HG02973 (cell line): Measurements from ENCODE around the gene PIMREG.
"Not testable (repeated sequence)": the region's sequence is repeated elsewhere in the genome, so short reads cannot be mapped to it uniquely, and the experiment has no call there.

Experiments used
- ATAC-seq: cut with Tn5 transposase; IDR thresholded peaks from one replicate; pipeline ENCODE4 v1.9.1; 2021; ENCODE audit warnings: moderate library complexity; ENCODE audit not compliant: unreplicated experiment

Gene PIMREG

DNA sequence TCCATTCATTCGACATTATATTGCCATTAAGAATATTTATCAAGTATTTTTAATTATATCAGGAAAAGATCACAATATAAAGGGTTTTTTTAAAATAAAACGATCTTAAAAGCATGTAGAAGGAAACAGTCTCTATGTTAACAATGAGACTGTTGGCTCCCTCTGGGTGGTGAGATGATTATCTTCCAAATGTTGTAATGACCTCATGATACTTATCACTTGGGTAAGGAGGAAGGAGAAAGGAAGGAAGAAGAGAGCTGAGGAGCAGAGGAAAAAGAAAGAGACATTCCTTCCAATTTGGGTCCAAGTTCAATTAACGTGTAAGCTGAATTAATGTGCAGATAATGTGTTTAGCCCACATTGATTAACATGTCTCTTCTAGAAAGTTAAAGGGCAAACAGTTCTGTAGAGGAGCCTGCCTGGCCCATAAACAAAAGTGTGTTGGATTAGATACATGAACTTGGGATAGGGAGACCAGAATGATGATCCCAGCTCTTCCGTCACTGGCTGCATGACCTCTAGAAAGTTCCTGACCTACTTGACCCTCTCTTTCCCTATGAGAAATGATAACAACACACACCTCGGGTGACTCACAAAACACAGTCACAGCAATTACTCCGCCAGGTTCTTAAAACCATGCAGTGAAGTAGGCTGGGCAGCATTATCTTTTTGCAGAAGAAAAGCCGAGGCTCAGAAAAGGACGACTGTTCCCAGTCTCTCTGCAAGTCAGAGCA is 32.0 kb downstream of the PIMREG start:
- no peak for ATAC-seq

DNA sequence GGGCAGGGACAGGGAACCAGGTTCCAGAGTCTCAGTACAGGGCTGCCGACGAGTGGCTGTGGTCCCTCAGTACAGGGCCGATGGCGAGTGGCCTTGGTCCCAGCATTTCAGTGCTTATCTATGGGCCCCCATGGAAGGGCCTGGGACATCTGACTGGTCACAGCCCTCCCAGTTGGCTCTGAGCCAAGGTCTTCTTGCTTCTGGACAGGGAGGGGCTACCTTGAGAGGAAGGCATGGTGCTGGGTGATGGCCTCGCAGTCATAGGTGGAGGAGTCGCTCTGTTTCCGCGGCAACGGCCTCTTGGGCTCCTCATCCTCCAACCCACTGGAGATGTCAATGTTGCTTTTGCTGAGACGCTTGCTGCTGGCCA is 32.5 kb downstream of the PIMREG start:
- no peak for ATAC-seq

DNA sequence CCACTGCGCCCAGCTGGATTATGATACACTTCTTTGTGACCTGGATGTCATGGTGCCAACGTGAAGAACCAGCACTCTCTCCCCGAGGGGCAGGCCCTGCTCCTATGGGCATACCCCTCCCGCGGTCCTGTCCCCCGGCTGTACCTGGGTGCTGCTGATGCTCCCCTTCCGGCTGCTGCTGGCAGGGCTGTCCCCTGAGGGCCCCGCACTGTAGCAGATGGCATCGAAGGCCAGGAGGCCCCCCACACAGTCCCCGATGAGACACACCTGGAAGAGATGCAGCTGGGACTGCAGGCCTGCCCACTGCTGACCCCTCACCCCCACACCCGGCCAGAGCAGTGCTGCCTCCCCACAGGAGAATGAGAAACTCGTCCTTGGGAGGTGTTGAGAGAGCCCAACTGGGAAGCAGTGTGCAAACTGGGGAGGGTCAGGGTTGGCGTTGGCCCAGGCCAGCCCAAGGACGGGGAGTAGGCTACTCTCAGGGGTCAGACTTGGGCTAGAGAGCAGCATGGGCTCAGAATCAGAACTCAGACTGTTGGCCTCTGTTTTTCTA is 33.7 kb downstream of the PIMREG start:
- no peak for ATAC-seq

DNA sequence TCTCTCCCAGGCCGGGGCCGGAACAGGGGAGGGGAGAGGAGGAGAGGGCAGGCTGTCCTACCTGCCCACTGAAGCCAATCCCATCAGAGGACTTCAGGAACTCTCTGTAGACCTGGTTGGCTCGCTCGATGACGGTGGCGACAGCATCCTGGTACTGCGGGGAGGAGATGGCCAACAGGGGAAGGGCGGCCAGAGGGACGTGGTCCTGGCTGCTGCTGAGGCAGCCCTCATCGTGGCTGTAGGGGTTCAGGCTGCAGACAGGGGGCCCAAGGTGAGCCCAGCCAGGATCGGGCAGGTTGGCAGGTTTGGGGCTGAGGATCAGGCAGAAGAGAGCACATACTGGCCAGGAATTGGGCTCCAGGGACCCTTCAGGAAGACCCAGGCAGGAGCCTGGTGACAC is 34.2 kb downstream of the PIMREG start:
- no peak for ATAC-seq

DNA sequence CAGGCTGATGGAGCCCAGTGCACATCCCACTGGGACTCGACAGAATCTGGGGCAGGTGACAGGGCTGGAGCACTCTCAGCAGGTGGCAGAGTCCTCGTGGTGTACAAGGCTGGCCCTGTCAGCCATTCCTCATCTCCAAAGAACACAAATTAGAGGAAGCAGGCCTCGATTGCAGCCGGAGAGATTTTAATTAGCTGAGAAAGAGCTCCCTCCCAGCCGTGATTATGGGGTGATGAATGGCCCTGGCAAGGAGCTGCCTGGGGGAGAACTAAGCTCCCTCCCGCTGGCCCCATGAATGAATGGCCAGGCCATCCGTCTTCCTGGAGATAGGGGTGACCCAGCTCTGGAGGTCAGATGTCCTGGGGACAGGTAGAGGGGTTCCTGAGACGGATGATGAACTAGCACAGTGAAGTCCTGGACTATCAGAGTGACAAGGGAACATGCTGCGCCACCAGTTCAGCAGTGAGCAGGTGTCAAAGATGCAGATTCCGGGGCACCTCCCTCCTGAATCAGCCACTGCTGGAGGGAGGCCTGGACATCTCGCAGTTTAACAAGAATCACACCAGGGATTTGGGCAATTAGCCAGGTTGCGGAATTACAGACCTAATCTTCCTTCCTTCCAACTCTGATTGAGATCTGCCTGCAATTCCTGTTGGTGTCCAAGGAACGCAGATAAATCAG is 35.5 kb downstream of the PIMREG start:
- no peak for ATAC-seq

DNA sequence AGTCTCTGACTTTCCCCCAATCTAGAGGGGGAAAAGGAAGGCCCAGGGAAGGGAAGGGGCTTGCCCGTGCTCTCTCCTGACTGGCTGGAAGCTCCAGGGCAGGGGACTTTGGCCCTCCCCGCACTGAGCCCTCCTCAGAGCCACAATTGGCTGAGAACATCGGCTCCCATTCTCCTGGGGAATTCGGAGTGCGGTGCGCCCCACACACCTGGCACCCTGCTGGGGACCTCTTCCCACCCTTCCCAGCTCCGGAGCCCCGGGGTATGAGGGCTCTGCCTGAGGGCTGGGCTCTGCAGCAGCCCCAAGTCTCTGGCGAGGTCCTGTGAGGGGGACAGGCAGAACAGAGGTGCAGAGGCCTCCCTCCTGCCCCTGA is 36.0 kb downstream of the PIMREG start:
- ATAC-seq = no peak

DNA sequence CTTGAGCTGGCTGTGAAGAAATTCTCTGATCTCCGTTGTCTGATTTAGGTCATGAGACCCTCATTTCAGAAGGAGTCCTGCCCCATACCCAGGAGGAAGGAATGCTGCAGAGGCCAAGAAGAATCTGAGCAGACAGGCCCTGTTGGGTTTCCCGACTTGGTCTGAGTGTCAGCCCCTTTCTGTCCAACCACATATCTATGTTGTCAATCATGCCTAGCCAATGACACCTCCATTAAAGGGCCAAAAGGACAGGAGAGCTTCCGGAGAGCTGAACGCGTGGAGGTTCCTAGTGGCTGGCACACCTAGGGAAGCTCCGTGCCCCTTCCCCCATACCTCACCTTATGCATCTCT is 37.8 kb downstream of the PIMREG start:
- no peak for ATAC-seq

DNA sequence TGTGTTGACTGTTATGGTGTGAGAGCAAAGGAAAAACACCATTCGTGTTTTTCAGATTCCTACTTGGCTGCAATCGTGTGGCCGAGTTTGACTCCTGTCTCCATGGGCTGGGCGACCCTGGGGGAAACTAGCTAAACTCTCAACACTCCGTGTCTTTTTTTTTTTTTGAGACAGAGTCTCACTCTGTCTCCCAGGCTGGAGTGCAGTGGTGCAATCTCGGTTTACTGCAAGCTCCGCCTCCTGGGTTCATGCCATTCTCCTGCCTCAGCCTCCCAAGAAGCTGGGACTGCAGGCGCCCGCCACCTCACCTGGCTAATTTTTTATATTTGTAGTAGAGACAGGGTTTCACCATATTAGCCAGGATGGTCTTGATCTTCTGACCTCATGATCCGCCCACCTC is 38.5 kb downstream of the PIMREG start:
- ATAC-seq = not testable (repeated sequence)

DNA sequence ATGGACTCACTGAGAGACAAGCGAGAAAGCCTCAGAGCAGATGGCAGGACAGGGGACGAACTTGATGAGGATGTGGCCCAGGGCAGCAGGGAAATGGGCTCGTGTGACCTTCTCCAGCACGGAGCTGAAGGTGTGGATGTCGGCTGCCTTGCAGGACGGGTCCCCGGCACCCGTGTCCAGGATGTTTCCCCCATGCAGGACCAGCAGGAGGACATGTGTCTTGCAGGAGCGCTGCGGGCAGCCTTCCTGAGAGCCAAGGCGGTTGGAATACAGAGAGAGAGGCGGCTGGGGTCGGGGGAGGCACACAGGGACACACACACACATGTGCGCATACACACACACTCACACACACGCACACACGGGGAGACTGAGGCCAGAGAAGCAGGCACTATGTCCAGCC is 39.3 kb downstream of the PIMREG start:
- no peak for ATAC-seq

DNA sequence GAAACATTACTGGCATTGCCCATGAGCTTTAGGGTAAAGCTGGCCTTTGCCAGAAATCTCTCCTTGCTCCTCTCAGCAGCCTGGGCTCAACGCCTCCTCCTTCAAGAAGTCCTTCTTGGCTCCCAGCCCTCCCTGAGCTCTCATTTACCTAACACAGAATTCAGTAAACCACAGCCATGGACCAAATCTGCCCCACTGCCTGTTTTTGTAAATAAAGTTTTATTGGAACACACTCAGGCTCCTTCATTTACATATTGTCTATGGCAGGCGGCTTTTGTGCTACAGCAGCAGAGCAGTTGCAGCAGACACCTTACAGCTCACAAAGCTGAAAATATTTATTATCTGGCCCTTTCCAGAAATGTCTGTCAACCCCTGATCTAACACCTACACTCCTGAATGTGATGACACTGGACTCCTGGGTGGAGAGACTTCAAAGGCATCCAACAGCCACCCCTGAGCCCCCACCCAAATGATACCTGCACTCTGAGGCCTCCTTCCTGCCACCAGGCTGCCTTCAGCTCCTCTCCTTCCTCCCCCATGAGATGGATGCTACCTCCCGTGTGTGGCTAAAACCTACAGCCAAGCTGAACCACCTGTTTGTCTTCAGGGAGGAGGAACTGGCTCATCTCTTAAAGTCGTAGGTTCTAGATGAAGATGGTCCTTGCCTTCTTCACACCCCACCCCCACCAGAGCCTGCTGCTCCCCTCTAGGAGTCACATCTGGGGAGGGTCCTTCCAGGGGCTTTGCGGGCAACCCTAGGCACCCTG is 41.6 kb downstream of the PIMREG start:
- no peak for ATAC-seq

DNA sequence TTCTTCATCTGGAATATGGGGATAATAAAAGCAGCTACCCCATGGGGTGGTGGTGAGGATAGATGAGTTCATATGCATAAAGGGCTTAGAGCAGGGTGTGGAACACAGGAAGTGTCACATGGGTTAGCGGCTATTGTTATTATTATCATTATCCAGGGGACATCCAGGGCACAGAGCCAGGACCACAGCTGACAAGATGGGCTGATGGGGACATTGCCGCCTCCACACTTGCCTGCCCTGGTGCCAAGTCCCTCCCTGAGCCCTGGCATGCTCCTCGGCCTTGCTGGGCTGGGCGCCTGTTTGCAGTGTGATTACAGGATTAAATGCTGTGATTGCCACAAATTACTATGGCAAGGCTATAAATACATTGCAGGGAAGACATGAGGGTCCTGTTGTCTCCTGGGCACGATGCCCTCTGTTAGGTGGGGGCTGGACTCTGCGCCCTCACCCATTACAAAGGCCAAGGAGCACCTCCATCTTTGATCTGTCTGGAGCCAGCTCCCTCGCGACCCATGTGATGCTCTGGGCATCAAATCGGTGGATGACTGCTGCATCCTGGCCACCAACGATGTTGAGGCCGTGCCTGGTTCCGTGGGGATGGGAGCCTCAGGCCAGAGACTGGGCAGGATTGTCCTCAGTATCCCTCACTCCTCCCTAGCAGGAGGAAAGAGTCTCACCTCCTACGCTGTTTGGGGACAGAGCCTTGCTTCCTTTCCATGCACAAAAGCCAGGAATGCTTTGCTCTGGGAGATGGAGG is 43.2 kb downstream of the PIMREG start:
- ATAC-seq = no peak

DNA sequence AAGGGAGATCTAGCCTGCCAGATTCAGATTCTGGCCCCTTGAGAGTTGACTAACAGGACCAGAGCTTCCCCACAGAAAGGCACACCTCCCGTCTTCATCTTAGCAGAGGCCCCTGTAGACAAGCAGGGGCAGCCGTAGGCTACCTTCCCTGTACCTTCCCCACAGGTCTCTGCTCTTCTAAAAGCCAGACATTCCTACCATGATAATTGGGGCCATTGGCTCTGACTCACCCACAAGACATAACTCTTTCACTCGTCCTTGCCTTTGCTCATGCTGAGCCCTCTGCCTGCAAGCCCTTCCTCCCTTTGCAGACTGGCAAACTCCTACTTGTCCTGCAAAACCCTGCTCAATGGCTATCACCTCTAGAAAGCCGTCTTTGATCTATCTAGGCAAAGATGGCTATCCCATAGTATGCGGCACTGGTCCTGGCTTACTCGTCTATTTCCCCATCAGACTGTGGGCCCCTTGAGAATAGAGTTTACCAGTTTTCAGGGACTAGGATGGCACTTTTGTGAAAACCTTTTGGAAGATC is 43.8 kb downstream of the PIMREG start:
- ATAC-seq = no peak

DNA sequence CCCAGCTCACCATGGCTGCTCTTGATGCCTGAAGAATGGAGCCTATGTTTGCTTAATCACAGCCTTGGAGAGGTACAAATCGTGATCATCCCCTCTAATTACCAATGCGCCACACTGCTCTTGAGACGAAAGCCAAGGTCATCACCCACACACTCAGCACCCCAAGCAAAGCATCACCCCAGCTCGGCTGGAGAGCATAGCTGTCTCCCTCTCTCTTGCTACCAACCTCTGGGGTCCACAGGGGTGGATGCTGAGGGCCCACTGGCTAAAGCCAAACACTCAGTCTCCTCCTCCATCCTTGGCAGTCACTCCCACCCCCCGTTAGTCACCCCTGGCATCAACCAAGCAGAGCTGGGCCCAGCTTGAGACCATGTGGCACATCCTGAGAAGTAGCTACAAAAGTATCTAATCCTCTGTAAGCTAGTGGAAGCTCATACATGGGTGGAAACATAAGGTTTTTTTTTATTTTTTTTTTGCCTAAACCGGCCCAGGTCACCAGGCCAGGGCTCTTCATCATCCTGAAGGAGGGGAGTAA is 44.8 kb downstream of the PIMREG start:
- no peak for ATAC-seq

DNA sequence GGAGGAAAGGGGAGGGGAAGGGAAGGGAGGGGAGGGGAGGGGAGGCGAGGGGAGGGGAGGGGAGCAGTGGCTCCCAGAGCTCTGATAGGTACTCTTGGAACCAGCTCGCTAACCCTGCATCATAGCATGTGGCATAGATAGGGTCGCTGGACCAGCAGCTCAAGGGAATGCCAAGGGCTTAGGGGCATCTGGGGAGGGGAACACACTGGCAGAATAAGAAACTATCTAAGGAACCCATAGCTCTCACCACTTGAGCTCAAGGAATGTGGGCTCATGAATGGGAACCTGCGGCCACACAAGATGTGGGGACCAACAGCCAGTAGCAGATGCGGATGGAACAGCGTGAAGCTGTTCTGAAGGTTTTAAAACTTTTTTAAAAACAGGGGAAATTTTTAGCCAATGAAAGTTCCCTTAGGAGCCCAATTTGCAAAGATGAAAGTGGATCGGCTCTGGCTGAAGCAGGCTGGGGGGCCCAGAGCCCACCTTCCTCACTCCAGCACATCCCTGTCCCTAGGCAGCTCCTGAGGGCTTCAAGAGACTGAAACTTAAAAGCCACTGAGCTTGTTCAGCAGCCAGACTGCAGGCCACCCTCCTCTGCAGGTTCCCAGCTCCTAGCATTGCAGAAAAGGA is 46.9 kb downstream of the PIMREG start:
- ATAC-seq = no peak

DNA sequence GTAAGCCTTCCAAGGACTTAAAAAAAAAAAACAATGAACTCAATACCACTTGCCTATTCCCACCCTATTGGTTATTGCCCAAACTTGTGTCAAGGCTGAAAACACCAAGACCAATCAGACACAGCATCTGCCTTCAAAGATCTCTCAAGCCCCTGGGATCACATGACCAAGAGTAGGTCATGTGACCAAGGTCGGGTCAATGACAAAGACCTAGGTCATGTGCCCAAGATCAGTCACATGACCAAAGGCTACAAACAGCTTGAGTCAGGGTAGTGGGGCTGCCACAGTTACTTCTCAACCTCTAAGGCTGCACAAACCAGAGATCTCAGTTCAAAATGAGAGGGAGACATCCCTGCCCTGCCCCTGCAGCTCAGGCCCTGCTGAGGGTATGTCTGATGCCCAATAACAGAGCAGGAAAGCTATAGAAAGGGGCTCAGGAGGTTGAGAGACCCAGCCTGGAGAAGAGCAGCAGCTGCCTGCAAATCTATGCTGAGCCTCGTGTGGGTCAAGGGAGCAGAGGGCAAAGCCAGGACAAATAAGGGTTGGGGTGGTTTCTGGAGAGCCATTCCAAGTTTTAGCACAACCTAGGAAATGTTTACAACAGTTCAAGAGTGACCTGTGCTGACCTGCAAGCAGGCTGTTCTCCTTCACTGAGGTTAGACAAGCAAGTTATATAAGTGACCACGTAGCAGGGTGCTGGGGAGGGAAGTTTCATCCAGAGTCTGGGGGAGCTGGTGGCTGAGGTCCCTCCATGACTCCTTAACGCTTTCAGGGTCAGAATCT is 48.8 kb downstream of the PIMREG start:
- no peak for ATAC-seq

DNA sequence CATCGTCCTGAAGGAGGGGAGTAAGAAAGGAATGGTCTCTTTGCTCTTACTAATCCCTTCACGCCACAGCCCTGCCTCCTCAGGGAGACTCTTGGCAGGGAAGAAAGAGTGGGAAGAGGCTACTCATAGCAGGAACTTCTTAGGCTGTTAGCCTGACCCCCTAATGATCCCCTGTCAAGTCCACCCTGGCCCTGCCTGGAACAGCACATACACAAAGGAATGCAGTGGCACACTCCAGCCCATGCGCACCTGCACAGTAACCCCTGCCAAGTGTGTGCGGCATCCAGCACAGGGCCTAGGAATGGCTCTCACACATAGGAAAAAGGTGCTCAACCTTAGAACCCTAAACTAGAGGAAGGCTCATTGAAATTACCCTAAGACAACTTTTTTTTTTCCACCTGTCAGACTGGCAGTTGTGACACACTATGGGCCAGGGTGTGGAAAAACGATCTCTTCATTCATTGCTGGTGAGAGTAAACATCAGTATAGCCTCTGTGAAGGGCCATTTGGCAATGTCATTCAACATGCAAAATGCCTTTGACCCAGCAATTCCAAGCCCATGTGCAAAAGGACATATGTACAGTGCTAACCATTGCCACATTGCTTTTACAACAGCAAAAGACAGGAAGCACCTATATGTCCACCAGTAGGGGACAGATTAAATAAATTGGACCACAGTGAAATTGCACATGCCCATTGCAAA is 50.1 kb downstream of the PIMREG start:
- no peak for ATAC-seq

DNA sequence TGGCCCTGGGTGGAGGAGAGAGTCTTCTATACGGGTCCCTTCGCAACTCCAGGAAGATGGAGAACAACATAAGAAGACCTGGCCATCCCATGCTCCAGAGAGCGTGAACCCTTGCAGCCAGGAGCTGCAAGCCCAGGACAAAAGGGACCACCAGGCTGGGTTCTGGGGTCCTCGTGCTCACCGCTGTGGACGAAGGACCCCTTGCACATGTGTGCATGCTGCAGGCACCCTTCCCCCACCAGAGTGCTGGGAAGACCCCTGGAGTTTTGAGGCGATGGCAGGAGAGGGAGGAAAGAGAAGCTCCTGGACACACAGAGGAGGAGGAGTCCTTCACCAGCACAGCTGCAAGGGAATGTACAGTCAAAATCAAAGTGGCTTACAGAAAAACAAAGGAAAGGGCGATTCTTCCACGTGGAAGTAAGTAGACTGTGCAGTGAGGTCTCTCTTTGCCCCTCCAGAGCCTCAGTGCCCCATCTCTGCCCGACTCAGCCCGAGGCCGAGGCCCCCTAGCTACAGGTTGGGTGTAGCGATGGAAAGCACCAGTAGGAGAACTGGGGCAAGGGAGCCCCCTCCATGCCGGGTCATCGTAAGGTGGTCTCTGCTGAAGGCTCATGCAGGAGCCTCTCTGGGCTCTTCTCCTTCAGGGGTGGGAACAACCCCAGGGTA is 51.3 kb downstream of the PIMREG start:
- no peak for ATAC-seq

DNA sequence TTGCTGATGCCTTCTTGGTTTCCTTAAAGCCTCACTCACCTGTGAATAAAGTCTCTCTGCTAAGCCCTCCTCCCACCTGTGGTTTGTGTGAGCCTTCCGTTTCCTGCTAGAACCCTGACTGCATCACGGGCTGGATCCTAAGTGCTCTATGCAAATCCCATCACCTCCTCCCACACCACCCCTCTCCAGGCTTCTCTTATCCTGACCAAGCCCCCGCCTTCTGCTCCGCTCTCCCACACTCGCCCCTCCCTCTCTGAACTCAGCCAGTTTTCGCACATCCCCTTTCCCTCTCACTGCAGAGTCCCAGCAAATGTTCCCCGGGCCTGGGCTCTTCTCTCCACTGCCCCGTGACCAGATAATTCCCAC is 51.8 kb downstream of the PIMREG start:
- ATAC-seq = no peak
